NCI-H510A treated with DMSO at 0.1 percent for 48 hours (cell line): Measurements from ENCODE around the gene FIBCD1.

Experiments used
- DNase-seq: peaks from one replicate; lab custom pipeline; 2025; lab: John Stamatoyannopoulos, UW

Gene FIBCD1

GRCh38 chr9:130894546-130894945, 44.5 kb downstream of the FIBCD1 start:
- DNase-seq, result no peak

GRCh38 chr9:130893341-130894101, 45.5 kb downstream of the FIBCD1 start:
- DNase-seq, result no peak

DNA sequence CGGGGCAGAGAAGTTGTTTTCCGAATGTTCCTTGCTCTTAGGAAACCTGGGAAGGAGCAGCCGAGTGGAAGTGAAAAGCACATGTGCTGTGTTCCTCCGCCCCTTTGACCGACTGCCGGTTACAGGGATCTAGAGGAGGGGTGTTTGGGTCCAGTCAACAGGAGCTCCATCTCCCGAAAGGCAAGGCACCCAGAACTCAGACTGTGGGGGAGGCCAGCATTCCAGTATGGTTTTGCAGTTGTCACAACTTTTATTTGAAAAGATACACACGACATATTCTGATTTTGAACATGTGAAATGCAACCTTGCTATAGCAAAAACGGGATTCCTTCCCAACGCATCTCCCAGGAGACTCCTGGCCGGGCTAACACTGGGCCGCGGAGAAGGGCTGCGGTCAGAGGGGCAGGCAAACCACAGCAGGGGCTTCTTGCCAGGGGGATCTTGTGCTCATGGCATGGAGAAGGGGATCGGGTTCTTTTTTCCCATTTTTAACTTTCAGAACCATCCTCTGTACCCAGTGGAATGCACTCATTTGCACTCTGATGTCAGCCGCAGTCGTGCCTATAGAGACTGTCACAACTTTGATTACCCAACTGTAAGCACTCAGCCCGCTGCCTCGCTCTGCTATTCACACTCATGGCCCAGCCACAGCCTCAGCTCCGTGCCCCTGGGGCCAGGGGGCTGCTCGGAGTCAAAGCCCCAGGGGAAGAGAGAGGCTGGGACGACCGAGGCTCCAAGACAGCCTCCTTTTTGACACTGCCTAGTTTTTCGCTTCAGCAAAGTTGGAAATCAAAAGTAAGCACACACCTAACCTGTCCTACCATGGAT, 46.4 kb downstream of the FIBCD1 start:
- DNase-seq, result no peak

- no peak for DNase-seq
These were observed 47.2 kb downstream of the FIBCD1 start for GRCh38 chr9:130891688-130892476.

- no peak for DNase-seq
These were observed 48.0 kb downstream of the FIBCD1 start for GRCh38 chr9:130890870-130891687.

DNA sequence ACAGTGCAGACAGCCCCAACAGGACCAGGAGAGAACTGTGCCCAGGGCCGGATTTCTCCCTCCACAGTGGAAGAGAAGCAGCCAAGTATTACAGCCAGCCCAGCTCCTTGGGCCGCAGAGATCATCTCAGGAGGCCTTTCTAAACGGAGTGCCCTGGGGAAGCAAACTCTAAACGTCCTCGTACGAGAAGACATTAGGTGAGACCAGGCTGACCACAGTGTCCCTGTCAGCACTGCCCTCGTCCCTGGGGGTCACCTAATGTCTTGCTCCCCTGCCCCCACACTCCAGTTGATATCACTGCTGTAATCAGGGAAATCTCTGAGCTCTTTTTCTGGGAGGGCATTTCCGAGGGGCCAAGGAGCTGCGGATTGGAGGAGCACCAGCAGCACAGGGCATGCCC, 48.9 kb downstream of the FIBCD1 start:
- DNase-seq, result no peak

GRCh38 chr9:130888146-130888885, 50.7 kb downstream of the FIBCD1 start:
- no peak for DNase-seq

- no peak for DNase-seq
These were observed 51.4 kb downstream of the FIBCD1 start for GRCh38 chr9:130887494-130888144.

- DNase-seq, result no peak
These were observed 52.1 kb downstream of the FIBCD1 start for GRCh38 chr9:130886981-130887380.

DNA sequence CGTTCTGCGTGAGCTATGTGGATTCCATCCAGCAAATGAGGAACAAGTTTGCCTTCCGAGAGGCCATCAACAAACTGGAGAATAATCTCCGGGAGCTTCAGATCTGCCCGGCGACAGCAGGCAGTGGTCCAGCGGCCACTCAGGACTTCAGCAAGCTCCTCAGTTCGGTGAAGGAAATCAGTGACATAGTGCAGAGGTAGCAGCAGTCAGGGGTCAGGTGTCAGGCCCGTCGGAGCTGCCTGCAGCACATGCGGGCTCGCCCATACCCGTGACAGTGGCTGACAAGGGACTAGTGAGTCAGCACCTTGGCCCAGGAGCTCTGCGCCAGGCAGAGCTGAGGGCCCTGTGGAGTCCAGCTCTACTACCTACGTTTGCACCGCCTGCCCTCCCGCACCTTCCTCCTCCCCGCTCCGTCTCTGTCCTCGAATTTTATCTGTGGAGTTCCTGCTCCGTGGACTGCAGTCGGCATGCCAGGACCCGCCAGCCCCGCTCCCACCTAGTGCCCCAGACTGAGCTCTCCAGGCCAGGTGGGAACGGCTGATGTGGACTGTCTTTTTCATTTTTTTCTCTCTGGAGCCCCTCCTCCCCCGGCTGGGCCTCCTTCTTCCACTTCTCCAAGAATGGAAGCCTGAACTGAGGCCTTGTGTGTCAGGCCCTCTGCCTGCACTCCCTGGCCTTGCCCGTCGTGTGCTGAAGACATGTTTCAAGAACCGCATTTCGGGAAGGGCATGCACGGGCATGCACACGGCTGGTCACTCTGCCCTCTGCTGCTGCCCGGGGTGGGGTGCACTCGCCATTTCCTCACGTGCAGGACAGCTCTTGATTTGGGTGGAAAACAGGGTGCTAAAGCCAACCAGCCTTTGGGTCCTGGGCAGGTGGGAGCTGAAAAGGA, 53.3 kb downstream of the FIBCD1 start:
- DNase-seq, result no peak

DNA sequence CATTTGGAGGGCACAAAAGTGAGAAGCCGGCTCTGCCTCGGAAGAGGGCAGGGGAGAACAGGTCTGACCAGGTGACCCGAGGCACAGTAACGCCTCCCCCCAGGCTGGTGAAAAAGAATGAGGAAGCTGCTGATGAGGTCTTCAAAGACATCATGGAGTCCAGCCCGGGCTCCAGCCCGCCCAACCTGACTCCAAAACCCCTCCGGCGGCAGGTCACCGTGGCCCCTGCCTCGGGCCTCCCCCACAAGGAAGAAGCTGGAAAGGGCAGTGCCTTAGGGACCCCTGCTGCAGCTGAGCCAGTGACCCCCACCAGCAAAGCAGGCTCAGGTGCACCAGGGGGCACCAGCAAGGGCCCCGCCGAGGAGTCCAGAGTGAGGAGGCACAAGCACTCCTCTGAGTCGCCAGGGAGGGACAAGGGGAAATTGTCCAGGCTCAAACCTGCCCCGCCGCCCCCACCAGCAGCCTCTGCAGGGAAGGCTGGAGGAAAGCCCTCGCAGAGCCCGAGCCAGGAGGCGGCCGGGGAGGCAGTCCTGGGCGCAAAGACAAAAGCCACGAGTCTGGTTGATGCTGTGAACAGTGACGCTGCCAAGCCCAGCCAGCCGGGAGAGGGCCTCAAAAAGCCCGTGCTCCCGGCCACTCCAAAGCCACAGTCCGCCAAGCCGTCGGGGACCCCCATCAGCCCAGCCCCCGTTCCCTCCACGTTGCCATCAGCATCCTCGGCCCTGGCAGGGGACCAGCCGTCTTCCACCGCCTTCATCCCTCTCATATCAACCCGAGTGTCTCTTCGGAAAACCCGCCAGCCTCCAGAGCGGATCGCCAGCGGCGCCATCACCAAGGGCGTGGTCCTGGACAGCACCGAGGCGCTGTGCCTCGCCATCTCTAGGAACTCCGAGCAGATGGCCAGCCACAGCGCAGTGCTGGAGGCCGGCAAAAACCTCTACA, 54.2 kb downstream of the FIBCD1 start:
- no peak for DNase-seq

DNA sequence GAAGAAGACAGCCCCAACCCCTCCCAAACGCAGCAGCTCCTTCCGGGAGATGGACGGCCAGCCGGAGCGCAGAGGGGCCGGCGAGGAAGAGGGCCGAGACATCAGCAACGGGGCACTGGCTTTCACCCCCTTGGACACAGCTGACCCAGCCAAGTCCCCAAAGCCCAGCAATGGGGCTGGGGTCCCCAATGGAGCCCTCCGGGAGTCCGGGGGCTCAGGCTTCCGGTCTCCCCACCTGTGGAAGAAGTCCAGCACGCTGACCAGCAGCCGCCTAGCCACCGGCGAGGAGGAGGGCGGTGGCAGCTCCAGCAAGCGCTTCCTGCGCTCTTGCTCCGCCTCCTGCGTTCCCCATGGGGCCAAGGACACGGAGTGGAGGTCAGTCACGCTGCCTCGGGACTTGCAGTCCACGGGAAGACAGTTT, 54.9 kb downstream of the FIBCD1 start:
- DNase-seq, result no peak

DNA sequence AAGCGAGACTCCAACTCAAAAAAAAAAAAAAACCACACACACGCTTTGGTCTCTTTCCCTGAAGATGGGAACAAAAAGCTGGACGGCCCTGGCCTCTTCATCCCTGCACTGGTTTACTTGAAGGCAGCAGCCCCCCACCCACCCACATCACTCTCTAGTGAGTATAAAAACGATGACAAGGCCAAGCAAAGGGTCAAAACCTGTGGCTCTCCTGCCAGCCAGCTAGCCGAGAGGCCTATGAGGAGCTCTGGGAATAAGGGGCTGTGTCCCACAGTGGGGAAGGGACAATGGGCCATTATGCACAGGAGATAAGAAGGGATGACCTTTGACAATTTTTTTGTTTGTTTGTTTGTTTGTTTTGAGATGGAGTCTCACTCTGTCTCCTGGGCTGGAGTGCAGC, 55.6 kb downstream of the FIBCD1 start:
- DNase-seq, result no peak

GRCh38 chr9:130882696-130883225, 56.3 kb downstream of the FIBCD1 start:
- DNase-seq, result no peak

DNA sequence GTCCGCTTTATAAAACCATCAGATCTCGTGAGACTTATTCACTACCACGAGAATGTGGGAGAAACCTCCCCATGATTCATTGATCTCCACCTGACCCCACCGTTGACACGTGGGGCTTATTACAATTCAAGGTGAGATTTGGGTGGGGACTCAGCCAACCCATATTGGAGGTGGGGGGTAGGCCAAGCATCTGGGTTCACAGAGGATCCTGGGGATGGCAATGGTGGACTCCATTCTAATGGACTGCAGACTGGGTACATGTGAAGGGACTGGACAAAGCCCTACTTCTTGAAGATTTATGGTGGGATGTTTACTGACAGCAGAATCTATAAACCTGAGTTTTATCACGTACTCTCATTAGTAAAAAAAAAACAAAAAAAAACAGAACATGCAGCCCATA, 57.5 kb downstream of the FIBCD1 start:
- DNase-seq, result no peak

DNA sequence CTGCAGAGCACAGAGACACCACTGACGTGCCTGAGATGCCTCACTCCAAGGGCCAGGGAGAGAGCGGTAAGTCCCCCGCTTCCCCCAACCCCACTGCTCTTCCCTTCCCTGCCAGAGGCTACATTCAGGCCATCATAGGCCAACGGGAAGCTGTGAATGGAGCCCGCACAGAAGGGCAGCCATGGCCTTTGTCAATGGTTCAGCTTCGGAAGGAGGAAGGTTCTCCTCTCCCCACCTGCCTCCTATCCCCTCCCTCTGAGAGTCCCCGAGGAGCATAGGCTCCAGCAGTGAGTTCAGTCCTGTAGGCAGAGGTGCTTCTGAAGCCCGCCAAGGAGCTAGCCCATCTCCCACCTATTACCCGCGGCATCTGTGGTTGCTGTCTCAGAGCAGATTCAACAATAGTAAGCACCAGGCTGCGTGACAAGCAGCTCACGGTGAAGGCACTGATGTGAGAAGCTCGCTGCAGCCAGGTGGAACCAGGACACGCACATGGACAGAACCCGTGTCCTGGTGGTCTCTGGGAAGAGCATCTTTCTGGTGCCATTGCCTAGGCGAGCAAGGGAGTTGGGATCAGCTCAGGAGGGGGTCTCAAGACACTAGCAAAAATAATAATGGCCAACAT, 58.3 kb downstream of the FIBCD1 start:
- no peak for DNase-seq

- no peak for DNase-seq
These were observed 59.1 kb downstream of the FIBCD1 start for GRCh38 chr9:130879863-130880411.
